Breast epithelium (tissue), 4 donors: ENCODE measurements around the gene CORO7. TPM values are rescaled to one million over a fixed set of nuclear protein-coding genes. Genes with fewer than 3 reads are reported as not detected.

Source experiments
- DNase-seq, 2 donors: peaks; one replicate each; pipeline ENCODE4 v3.0.0-alpha.2; 2019; ENCODE audit warnings: low spot score in 2 of 2
- H3K27ac ChIP-seq, 2 donors: fragments of 200-600 bp; sonication (generic) in 1 of 2; one replicate each; pipeline ENCODE4 v1.5.1; 2016 to 2019; ENCODE audit warnings: mild to moderate bottlenecking in 1 of 2
- H3K27me3 ChIP-seq, 2 donors: fragments of 200-600 bp; sonication (generic) in 1 of 2; one replicate each; pipeline versions ENCODE4 v1.5.1 to v1.6.0; 2017 to 2019; ENCODE audit warnings: control low read depth in 1 of 2, mild to moderate bottlenecking in 1 of 2
- H3K36me3 ChIP-seq: fragments of 200-600 bp; one replicate; pipeline ENCODE4 v1.5.1; 2019
- H3K4me1 ChIP-seq, 2 donors: fragments of 200-600 bp; sonication (generic); one replicate each; pipeline ENCODE4 v1.5.1; 2016 to 2019; ENCODE audit warnings: control low read depth in 1 of 2
- H3K4me3 ChIP-seq, 3 donors: fragments of 200-600 bp; sonication (generic); 1 replicate in 2 of 3; 2 replicates in 1 of 3; pipeline ENCODE4 v1.5.1; 2016 to 2019; ENCODE audit warnings: mild to moderate bottlenecking in 3 of 3, moderate library complexity in 2 of 3
- H3K9me3 ChIP-seq, 2 donors: fragments of 200-600 bp; sonication (generic) in 1 of 2; one replicate each; pipeline ENCODE4 v1.5.1; 2016 to 2019; ENCODE audit warnings: control low read depth in 1 of 2
- CTCF ChIP-seq, 3 donors: fragments of 450-650 bp; IDR thresholded peaks; one replicate each; pipeline ENCODE4 v1.5.1; 2016 to 2017; ENCODE audit warnings: antibody characterized with exemption in 3 of 3, mild to moderate bottlenecking in 3 of 3, moderate library complexity in 3 of 3
- POLR2A ChIP-seq: fragments of 450-650 bp; IDR thresholded peaks from one replicate; pipeline ENCODE4 v1.6.1; 2016; ENCODE audit warnings: antibody characterized with exemption, mild to moderate bottlenecking, moderate library complexity
- POLR2AphosphoS5 ChIP-seq, 3 donors: sonication (generic); formaldehyde crosslinking; IDR thresholded peaks; one replicate each; pipeline ENCODE4 v1.6.1; 2017; ENCODE audit warnings: antibody characterized with exemption in 3 of 3
- intact Hi-C: fragments of 100-400 bp; cut with DNase I; formaldehyde crosslinking; loops from one replicate; pipeline ENCODE4 v1.15.1; 2023; ENCODE audit warnings: low total_unique reads
- total RNA-seq, 3 donors: library from RNA; depleted of rRNA; stranded (reverse); fragments of >200 nt; gene quantifications; one replicate each; pipeline ENCODE4 v1.1.0, GENCODE V29; 2016

Gene CORO7
- total RNA-seq, 3 donors from 2014 or later = 19.7 to 25.9 (median 22.7) TPM

GRCh38 chr16:4404967-4405696, 11.3 kb downstream of the CORO7 start:
- intact Hi-C loops = no loop called here
- no peak for DNase-seq
- H3K36me3 ChIP-seq = no peaks in the 10 kb centered on the region

GRCh38 chr16:4404247-4404966, 12.0 kb downstream of the CORO7 start:
- Histone ChIP-seq H3K4me1 (peaks cover 0 to 3% of the 10 kb centered on the region in 2 donors), H3K27me3 (no peaks in the 10 kb centered on the region), H3K27ac (no peak overlapping the region), H3K36me3 (no peaks in the 10 kb centered on the region), H3K4me3 (no peak overlapping the region), H3K9me3 (no peaks in the 10 kb centered on the region)
- TF ChIP-seq POLR2A (no peak), POLR2AphosphoS5 (IDR thresholded peaks at IDR 0.05) (no peak), CTCF (IDR thresholded peaks at IDR 0.05) (peak in 1 of 3 donors; percentile 8)
- DNase-seq = no peak
- intact Hi-C loops = no loop called here

More at GRCh38 chr16:4404967-4405696, 11.3 kb downstream of the CORO7 start:
- H3K27me3 ChIP-seq = no peaks in the 10 kb centered on the region
- TF ChIP-seq POLR2A (no peak), CTCF (IDR thresholded peaks at IDR 0.05) (no peak), POLR2AphosphoS5 (IDR thresholded peaks at IDR 0.05) (no peak)
- H3K4me3 ChIP-seq = no peak overlapping the region
- H3K9me3 ChIP-seq = no peaks in the 10 kb centered on the region
- no peak overlapping the region for H3K27ac ChIP-seq
- H3K4me1 ChIP-seq = peaks cover 0 to 3% of the 10 kb centered on the region in 2 donors

- no peak for DNase-seq
- no peaks in the 10 kb centered on the region for H3K27me3 ChIP-seq
- TF ChIP-seq POLR2AphosphoS5 (IDR thresholded peaks at IDR 0.05) (no peak), POLR2A (no peak), CTCF (IDR thresholded peaks at IDR 0.05) (no peak)
- intact Hi-C loops = loop anchor here (2.0 kb wide), 1 partner anchor 45 kb away; no protein-coding TSS in a partner anchor
- H3K36me3 ChIP-seq = no peaks in the 10 kb centered on the region
- H3K27ac ChIP-seq = no peak overlapping the region
- no peak overlapping the region for H3K4me3 ChIP-seq
- peaks cover 0 to 3% of the 10 kb centered on the region in 2 donors for H3K4me1 ChIP-seq
- no peaks in the 10 kb centered on the region for H3K9me3 ChIP-seq
These were observed 13.1 kb downstream of the CORO7 start for GRCh38 chr16:4403133-4403949.

GRCh38 chr16:4402439-4403132, 13.8 kb downstream of the CORO7 start:
- Histone ChIP-seq H3K4me3 (peak overlapping the region in 2 of 3 donors; percentile 15 to 52), H3K27ac (no peak overlapping the region)
- intact Hi-C loops = loop anchor here (2.0 kb wide), 1 partner anchor 44 kb away; no protein-coding TSS in a partner anchor

More at GRCh38 chr16:4402439-4403132, 13.8 kb downstream of the CORO7 start:
- Histone ChIP-seq H3K4me1 (peaks cover 0 to 3% of the 10 kb centered on the region in 2 donors), H3K27me3 (no peaks in the 10 kb centered on the region), H3K9me3 (no peaks in the 10 kb centered on the region), H3K36me3 (no peaks in the 10 kb centered on the region)
- TF ChIP-seq CTCF (IDR thresholded peaks at IDR 0.05) (peak; percentile 85 to 97 (median 96)), POLR2A (no peak), POLR2AphosphoS5 (IDR thresholded peaks at IDR 0.05) (peak in 2 of 3 donors; percentile 19 to 53)
- peak; percentile 74 to 91 for DNase-seq
